SH-SY5Y (cell line): Measurements from ENCODE around the gene F2RL2.

Experiments used
- GATA2 ChIP-seq: IDR thresholded peaks from 2 replicates; pipeline ENCODE4 v1.6.1; 2011; ENCODE audit warnings: mild to moderate bottlenecking, low read depth, low read length
- GATA3 ChIP-seq: IDR thresholded peaks from 2 replicates; pipeline ENCODE4 v1.6.1; 2011; ENCODE audit warnings: low read depth, mild to moderate bottlenecking, low read length, moderate library complexity

GRCh38 chr5:76662521-76662920, 39.3 kb upstream of the F2RL2 start:
- TF ChIP-seq GATA2 (no peak), GATA3 (no peak)
